OCI-LY1 (cell line): ENCODE measurements around the gene CKAP5.

Source experiments
- EZH2 ChIP-seq: fragments of 200-600 bp; sonication (generic), shearing (Covaris generic); IDR thresholded peaks from 2 replicates; pipeline ENCODE4 v1.8.0; 2017; ENCODE audit warnings: borderline replicate concordance, mixed run types, mild to moderate bottlenecking, antibody characterized with exemption, low read length, moderate library complexity, mixed read lengths
- TF ChIP-seq, protein P1 (sequence below): fragments of 200-600 bp; sonication (generic), shearing (Covaris generic); IDR thresholded peaks from 2 replicates; pipeline ENCODE4 v1.5.1; 2017; ENCODE audit warnings: mild to moderate bottlenecking, antibody characterized with exemption, low read length, moderate library complexity, mixed read lengths

DNA sequence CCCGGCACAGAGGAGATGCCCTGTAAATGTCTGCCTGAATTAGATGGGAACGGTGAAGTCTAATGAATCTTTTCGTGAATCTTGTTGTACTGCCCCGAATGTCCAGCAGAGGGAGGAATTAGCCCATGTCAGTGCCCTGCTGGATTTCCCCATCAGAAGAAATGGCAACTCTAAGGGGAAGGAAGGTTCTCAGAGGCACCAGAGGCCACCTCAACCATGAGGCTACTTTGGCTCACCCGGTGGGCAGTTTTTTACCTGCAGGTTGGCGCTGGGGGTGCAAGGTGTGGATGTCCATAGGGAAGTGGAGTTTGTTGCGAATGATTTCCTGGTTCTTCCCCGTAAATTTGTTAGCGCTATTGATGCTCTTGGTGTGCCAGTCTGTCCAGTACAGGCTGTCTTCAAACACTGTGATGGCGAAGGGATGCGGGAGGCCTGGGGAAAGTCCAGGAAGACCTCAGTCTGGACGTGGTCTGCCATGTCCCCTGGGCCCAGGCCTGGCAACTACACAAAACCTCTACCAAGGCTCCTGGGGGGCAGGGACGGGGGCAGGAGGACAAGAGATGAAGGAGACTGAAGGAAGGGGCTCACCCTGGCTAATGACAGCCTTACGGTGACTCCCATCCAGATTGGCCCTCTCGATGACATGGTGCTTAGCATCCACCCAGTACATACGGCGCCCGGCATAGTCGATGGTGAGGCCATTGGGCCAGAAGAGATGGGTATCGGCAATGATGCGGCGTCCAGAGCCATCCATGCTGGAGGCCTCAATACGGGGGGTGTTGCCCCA is 43.8 kb upstream of the CKAP5 start:
- TF ChIP-seq, protein P1, sequence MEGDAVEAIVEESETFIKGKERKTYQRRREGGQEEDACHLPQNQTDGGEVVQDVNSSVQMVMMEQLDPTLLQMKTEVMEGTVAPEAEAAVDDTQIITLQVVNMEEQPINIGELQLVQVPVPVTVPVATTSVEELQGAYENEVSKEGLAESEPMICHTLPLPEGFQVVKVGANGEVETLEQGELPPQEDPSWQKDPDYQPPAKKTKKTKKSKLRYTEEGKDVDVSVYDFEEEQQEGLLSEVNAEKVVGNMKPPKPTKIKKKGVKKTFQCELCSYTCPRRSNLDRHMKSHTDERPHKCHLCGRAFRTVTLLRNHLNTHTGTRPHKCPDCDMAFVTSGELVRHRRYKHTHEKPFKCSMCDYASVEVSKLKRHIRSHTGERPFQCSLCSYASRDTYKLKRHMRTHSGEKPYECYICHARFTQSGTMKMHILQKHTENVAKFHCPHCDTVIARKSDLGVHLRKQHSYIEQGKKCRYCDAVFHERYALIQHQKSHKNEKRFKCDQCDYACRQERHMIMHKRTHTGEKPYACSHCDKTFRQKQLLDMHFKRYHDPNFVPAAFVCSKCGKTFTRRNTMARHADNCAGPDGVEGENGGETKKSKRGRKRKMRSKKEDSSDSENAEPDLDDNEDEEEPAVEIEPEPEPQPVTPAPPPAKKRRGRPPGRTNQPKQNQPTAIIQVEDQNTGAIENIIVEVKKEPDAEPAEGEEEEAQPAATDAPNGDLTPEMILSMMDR = peak; percentile 89
- no peak for TF ChIP-seq EZH2
